NCI-H345 treated with DMSO at 0.1 percent for 48 hours (cell line): ENCODE results near the gene DPPA4.
"Not testable (repeated sequence)": the region's sequence is repeated elsewhere in the genome, so short reads cannot be mapped to it uniquely, and the experiment has no call there.

Source experiments
- DNase-seq: peaks from one replicate; lab custom pipeline; 2025; ENCODE audit not compliant: unreplicated experiment; lab: John Stamatoyannopoulos, UW

Gene DPPA4, protein sequence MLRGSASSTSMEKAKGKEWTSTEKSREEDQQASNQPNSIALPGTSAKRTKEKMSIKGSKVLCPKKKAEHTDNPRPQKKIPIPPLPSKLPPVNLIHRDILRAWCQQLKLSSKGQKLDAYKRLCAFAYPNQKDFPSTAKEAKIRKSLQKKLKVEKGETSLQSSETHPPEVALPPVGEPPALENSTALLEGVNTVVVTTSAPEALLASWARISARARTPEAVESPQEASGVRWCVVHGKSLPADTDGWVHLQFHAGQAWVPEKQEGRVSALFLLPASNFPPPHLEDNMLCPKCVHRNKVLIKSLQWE

GRCh38 chr3:109337393-109337792 is at the start of gene DPPA4:
Gene DPPA4 (minus strand): TSS chr3:109337546. CDS start chr3:109337517, 29 bp downstream.
- DNase-seq: no peak

DNA sequence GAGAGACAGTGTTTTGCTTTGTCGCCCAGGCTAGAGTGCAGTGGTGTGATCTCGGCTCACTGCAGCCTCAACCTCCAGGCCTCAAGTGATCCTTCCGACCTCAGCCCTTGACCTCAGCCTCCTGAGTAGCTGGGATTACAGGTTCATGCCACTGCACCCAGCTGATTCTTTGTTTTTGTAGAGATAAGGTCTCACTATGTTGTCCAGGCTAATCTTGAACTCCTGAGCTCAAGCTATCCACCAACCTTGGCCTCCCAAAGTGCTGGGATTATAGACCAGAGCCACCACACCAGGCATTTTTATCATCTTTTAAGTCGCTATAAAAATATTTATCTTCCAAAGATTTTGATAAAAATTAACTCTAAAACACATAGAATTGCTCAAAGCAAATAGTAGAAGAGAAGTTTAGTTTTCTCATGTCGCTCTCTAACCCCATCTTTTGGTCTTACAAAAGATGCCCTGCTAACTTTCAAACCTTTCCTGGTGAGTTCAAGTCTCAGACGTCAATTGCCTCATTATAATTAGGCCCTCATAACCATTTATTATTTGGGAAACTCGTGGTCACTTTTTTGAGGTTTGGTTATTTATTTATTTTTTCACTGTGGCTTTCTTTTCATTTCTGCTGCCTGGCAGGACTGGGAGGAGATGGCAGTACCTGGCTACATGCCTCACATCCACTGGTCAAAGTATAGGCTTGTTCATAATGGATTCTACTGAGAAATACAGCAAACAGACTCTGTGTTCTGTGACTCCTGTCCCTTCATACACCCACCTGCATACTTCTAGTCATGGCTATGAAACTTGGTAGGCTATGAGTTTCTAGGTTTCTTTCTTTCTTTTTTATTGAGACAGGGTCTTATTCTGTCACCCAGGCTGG is 48.3 kb upstream of the DPPA4 start:
- DNase-seq: no peak

DNA sequence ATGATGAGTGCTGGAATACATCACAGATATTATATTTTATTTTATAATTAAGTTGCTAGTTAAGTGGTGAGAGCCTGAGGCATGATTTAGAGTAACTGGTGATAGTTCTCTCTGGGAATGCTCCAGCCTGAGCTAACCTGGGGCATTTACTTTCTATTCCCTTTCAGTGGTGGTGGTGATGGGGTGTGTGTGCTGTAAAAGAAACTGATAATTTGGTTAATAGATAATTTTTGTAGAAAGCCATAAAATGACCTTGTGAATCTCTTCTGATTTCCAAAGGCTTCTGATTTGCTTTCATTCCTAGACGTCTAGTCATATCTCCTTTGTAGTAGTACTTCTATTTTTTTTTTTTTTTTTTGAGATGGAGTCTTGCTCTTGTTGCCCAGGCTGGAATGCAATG is 46.8 kb upstream of the DPPA4 start:
- no peak for DNase-seq

- DNase-seq: no peak
These were observed 45.2 kb upstream of the DPPA4 start for GRCh38 chr3:109382588-109382987.

- no peak for DNase-seq
These were observed 38.6 kb upstream of the DPPA4 start for GRCh38 chr3:109375975-109376374.

DNA sequence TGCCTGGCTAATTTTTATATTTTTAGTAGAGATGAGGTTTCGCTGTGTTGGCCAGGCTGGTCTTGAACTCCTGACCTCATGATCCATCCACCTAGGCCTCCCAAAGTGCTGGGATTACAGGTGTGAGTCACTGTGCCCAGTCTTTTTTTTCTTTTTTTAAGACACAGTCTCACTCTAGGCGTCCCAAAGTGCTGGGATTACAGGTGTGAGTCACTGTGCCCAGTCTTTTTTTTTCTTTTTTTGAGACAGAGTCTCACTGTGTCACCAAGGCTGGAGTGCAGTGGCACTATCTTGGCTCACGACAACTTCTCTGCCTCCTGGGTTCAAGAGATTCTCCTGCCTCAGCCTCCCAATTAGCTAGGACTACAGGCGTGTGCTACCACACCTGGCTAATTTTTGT is 37.1 kb upstream of the DPPA4 start:
- DNase-seq: not testable (repeated sequence)

DNA sequence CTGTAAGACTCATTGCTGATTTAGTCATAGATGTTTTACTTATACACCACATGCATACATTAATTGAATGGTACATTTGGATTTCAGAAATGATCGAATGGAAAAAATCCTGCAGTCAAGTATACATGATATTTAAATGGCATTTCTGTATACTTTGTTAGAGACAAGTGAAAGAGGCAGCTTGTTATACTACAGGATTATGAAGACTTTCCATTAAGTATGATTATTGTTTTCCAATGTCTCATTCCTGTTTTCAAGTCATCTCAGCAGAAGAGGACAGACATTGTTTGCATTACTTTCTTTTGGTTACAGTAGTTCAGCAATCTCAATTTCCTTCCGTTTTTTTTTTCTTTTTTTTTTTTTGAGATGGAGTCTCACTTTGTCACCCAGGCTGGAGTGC is 36.6 kb upstream of the DPPA4 start:
- DNase-seq: no peak

DNA sequence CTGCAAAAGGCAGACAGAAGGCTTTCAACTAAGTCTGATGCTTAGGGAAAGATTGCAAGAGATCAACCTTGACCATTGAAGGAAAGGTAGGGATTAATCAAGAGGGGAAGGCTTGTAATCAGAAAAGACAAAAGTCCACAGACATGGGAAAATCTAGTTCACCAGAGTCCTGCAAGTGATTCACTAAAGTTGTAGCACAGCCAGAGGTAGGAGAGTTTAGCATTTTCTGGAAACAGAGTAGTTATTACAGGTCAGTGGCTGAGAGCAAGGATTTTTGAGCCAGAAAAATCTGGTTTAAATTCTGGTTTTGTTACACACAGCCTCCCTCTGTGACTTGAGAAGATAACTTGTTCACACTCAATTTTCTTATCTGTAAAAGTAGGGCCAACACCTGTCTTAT is 35.3 kb upstream of the DPPA4 start:
- DNase-seq: no peak

DNA sequence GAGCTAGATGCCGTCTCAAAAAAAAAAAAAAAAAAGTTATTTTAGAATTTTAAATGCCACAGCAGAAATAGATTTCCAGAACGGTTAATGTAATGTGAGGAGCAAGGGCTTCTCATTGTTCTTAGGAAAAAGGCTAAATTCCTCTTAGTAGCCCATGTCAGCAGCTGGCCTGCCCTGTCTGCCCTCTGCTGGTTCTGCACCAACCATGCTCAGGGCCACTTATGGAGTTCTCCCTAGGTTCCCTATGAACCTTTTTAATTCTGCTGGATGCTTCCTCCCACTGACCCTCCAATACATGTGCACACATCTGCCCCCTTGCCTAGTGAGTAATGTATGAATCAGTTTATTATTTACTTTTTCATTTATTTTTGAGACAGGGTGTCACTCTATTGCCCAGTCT is 32.2 kb upstream of the DPPA4 start:
- no peak for DNase-seq

DNA sequence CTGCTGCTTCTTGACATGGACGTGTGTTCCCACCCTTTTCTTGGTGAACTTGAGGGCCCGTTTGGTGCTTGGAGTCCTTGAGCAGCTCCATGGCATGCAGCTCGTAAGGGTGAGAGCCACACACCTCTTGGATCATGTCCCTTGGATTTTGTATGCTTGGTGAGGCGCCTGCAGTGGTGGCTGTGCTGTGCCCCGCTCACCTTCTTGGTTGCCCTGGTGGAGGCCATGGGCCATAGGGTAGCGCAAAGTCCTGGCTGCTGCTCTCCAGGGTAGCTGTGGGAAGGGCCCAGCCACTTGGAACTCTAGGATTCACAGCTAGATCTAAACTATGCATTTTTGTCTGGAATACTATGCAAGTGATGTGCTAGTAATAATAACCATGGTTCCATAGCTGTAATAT is 26.7 kb upstream of the DPPA4 start:
- no peak for DNase-seq

DNA sequence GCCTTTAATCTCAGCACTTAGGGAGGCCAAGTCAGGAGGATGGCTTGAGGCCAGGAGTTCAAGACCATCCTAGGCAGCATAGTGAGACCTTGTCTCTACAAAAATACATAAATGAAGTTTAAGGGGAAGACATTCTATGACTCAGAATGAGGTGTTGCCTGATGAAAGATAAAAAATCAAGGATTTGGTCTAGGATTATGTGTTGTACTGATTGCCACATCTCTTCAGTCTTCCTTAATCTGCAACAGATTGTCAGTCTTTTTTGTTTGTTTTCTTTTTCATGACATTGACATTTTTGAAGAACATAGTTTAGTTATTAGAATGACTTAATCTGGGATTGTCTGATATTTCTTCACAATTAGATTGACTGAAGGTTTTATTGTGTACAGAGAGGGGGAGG is 26.3 kb upstream of the DPPA4 start:
- DNase-seq: no peak

- no peak for DNase-seq
These were observed 25.5 kb upstream of the DPPA4 start for GRCh38 chr3:109362823-109363222.

- not testable (repeated sequence) for DNase-seq
These were observed 21.5 kb upstream of the DPPA4 start for GRCh38 chr3:109358809-109359208.

DNA sequence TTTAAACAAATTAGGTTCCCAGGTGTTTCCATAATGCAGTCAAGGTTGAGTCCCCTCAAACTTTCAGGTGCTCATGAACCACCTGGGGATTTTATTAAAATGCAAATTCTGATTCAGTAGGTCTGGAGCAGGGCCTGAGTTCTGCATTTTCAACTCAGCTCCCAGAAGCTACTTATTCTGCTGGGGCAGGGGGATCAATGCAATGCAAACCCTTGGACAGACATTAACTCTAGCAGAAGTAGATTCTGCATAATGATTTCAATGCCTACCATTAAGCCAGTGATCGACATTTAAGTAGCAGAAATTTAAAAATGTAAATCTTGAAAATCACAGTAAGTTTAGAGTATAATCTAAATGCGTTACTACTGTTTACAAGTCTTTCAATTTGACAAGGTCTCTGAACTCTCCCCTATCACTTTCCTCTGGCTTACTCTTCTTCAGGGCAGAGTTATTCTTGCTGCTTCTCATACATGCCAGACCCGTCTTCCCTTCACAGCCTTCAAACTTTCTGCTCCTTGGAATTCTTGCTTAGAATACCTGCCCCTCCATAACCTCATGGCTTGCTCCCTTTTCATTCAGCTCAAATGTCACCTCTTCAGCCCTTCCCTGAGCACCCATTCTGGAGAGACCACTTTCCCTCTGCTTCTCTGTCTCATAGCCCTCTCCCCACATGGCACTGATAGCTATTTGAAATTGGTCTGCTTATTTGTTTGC is 19.3 kb upstream of the DPPA4 start:
- DNase-seq: no peak

- DNase-seq: no peak
These were observed 18.5 kb upstream of the DPPA4 start for GRCh38 chr3:109355625-109356441.

DNA sequence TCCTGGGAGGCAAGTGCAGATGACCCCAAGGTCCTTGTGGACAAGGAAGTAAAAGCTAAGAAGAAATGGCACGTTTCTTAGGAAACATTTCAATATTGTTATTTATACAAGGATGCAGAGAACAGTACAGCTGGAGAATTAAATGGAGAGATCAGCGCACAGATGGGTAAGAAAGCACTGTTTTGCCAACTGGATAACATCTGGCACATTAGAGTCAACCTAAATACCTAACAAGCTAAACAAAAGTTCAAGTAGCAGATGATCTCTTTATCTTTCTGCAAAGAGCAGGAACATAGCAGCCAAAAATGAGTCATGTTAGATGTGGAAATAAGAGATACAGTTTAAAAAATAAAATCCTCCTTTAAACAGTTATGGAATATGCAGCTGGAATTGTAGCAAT is 15.7 kb upstream of the DPPA4 start:
- DNase-seq: no peak

DNA sequence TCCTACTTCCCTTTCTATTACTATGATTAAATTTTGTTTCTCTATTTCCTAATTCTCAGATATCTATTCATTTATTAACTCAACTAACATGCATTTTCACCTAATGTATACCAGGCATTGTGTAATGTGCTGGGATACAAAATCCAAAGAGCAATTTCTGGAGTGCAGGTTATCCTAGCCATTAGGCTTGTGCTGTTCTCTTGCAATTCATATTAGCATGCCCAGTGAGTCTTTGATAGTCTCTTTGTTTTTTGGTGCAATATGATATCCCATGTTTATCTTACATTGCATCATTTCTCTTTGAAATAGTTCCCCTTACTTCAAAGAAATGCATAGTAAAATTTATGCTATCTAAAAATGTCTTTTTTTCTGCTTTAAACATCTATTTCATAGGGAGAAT is 13.9 kb upstream of the DPPA4 start:
- DNase-seq: no peak

- DNase-seq: no peak
These were observed 9.5 kb upstream of the DPPA4 start for GRCh38 chr3:109346770-109347295.

DNA sequence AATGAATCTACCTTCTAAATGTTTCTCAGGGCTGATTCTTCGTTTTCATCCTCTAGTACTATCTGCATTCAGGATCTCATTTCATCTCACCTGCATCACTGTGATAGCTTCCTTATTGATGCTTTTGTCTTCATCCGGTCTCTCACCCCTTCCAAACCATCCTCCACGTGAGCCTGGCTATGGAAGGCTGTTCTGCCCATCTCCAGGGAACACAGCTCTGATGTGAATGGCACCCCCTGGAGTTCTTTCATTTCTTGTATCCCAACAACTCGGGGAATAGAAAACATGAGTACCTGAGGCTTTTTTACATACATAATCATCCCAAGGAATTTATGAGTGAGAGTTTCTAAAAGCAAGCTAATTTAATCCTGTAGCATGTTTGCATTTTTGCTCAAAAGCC is 8.8 kb upstream of the DPPA4 start:
- DNase-seq: no peak

DNA sequence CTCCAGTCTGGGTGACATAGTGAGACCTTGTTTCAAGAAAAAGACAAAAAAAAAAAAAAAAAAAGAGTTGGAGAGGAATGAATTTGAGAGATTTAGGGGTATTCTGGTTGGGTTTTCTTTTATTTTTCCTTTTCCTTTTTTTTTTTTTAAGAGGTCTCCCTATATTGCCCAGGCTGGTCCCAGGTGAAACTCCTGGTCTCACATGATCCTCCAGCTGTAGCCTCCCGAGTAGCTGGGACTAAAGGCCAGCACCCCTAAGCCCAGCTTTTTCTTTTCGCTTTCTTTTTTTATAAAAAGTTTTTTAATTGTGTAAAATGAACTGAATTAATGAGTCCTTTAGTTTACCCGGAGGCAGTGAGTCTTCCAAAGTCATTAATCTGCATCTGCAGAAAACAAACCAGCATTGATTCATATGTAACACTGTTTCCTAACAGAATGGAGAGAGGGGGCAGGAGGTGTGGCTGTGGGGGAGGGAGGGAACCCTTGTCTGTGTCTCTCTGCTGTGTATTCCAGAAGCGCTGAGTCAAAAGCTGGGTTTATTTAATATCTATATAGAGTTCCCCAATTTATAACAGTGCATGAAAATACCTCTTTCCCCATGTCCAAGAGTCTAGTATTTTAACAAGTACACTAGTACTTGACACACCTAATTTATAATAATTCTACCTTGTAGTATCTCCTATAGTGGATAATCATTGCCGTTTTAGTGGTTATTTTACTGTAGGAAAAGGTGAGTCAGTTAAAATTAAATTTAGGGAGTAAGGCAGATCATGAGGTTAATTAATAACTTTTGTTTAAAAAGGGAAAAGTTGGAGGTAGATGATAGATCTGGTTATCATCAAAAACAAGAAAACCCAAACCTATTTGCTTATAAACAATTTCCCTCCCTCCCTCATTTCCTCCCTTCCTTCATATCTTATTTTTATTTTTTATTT is 2.6 kb upstream of the DPPA4 start:
- no peak for DNase-seq
